HT-29 (cell line): ENCODE data around the gene PAX7. TPM values are rescaled to one million over a fixed set of nuclear protein-coding genes. Genes with fewer than 3 reads are reported as not detected.

ENCODE experiments used
- DNase-seq: peaks from one replicate; pipeline ENCODE4 v3.0.0-alpha.2; 2015; ENCODE audit warnings: low spot score
- small RNA-seq: library from RNA; depleted of rRNA; stranded (forward); fragments of <200 nt; gene quantifications from one replicate; pipeline ENCODE3, GENCODE V24; 2014
- total RNA-seq: library from RNA; depleted of rRNA; stranded (reverse); fragments of >200 nt; shearing (Covaris generic); gene quantifications from 2 replicates; pipeline ENCODE4 v1.2.3, GENCODE V29; 2014; rRNA removed

Gene PAX7
- total RNA-seq, 1 experiment from 2014 or later: not detected

DNA sequence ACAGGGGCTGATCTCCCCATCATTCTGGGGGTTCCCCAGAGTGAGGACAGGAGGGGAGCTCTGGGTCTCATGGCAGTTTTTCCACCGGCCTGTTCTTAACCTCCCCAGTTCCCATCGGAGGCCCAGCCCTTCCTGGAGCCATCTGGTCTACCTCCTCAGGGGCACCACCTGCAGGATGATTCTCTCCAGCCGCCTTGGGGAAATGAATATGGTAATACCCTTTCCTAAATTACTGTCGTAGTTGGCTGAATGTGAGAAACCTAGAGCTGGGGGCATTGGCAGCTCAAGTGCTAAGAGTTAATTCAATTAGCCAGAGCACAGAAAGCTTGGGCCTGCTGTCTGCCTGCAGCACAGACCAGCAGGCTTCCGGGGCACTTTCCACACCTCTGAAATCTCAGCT is 163.9 kb downstream of the PAX7 start:
- DNase-seq: peak; percentile 52

DNA sequence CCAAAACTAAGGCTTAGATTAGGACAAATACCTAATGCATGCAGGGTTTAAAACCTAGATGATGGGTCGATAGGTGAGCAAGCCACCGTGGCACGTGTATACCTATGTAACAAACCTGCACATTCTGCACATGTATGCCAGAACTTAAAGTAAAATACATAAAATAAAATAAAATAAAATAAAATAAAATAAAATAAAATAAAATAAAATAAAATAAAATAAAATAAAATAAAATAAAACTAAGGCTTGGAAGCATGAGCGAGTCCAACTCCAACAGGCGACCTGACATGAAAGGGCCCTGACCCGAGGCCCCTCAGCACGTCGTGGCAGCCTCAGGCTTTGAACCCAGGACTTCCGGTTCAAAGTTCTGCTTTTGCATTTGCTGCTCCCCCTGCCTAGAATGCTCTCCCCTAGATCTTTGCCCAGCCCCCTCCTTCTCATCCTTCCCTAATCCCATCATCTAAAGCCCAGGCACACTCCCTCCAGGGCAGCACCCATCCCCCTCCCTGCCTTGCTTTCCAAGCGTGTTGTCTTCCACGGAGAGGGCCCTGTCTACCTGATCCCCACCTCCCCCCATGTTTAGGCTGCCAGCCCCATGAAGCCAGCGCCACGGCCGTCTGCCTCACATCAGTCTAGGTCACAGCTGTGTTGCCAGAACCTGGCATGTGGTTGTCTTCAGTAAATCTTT is 164.5 kb downstream of the PAX7 start:
- DNase-seq: no peak

DNA sequence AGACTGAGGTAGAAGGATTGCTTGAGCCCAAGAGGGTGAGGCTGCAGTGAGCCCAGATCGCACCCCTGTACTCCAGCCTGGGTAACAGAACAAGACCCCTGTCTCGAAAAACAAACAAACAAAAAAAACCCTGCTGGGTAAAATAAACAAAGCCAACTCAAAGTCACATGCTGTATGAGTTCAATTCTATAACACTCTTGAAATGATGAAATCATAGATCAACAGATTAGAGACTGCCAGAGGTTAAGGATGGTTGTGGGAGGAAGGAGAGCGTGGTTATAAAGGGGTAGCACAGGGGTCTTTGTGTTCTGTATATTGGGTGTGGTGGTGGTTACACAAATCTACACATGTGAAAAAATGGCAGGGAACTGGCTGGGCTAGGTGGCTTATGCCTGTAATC is 166.3 kb downstream of the PAX7 start:
- no peak for DNase-seq

Small RNA genes within 50 kb of the gene (small RNA-seq; reads per million reads assigned to genes)
- not detected for gene AL031737.1

Other genes with a start within 250 kb of the PAX7 start
- 12.5 and 13.5 TPM in 2 replicates for gene KLHDC7A, start 149.9 kb upstream of the PAX7 start, total RNA-seq
- gene TAS1R2, start 228.8 kb downstream of the PAX7 start, total RNA-seq: not detected in 2 replicates